Measurements from ENCODE around the gene PRDM16.

PRDM16 gene

DNA sequence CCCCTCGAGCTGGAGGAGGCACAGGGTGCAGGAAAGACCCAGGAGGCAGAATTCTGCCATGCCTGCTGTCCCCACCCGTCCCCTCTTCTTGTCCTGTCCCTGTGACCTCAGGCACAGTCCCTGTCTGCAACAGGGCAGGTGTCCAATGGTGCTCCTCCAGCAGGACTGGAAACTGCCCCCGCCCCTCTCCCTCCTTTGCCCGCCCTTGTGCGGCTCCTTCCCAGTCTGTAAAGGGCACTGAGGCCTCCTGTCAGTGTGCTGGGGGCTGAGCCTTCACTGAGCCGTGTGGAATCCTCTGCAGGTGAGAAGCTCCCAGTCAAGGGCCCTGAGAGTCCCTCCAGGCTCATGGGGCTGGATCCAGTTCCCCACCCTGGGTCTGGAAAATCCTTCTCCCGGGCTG, 28.9 kb downstream of the PRDM16 start:
- DNase-seq (ENCODE audit: insufficient read length, low spot score) = no peak
- no peak for FAIRE-seq
- TF ChIP-seq, protein P1, sequence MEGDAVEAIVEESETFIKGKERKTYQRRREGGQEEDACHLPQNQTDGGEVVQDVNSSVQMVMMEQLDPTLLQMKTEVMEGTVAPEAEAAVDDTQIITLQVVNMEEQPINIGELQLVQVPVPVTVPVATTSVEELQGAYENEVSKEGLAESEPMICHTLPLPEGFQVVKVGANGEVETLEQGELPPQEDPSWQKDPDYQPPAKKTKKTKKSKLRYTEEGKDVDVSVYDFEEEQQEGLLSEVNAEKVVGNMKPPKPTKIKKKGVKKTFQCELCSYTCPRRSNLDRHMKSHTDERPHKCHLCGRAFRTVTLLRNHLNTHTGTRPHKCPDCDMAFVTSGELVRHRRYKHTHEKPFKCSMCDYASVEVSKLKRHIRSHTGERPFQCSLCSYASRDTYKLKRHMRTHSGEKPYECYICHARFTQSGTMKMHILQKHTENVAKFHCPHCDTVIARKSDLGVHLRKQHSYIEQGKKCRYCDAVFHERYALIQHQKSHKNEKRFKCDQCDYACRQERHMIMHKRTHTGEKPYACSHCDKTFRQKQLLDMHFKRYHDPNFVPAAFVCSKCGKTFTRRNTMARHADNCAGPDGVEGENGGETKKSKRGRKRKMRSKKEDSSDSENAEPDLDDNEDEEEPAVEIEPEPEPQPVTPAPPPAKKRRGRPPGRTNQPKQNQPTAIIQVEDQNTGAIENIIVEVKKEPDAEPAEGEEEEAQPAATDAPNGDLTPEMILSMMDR (IDR thresholded peaks at IDR 0.05; ENCODE audit: insufficient read depth, missing control alignments) = no peak

DNA sequence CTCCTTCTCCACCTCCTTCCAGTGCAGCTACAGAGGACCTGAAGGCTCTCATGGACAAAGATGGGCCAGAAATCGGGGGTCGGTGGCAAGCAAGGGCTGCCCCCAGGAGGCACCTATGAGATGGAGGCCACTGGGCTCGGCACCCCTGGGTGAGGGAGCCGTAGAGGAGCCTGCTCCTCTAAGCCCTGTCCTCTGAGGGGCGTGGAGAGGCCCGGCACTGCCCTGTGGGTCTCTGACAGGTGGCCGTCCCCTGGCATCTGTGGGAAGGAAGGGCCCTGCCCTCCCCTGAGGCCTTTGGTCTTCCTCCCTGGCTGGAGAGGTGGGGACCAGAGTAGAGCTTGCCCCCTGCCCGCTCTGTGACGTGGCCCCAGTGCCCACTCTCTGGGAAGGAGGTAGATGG, 30.9 kb downstream of the PRDM16 start:
- FAIRE-seq (no peak), DNase-seq (ENCODE audit: insufficient read length, low spot score) (no peak)
- TF ChIP-seq, protein P1 (IDR thresholded peaks at IDR 0.05; ENCODE audit: insufficient read depth, missing control alignments) = no peak

DNA sequence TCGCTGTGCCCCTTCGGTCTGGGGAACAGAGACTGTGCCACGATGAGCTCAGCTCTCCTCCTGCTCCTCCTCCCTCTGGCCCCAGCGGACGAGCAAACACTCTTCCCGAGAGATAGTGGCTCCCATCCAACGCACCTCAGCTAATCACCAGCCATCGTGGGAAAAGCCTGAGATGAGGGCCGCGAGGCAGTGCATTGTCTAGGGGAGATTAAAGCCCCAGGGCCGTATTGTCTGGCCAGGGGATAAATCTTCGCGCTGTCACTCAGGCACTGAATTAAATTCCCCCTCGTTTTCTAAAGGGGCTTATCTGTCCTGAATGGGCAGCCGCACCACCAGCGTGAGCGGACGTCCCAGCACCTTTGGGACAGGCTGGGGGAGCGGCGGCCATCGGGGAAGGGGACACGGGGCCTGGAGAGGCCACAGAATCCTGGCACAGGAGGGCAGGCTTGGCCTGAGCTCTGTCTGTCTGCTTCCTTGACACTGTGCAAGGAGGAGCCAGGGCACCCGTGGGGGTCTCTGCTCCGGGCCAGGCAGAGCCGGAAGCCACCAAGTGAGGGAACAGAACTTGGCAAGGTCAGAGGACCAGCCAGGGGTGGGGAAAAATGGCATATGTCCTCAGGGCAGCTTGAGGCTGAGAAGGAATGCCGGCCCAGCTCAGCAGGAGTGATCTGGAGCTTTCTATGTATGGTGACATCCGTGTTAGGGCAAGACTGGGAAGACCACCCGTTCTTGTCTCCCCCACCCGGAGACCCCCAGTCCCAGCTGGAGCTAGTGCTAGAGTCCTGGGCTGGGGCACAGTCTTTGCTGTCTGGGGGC, 32.3 kb downstream of the PRDM16 start:
- DNase-seq (ENCODE audit: insufficient read length, low spot score) (no peak), FAIRE-seq (no peak)
- TF ChIP-seq, protein P1 (IDR thresholded peaks at IDR 0.05; ENCODE audit: insufficient read depth, missing control alignments) = no peak

DNA sequence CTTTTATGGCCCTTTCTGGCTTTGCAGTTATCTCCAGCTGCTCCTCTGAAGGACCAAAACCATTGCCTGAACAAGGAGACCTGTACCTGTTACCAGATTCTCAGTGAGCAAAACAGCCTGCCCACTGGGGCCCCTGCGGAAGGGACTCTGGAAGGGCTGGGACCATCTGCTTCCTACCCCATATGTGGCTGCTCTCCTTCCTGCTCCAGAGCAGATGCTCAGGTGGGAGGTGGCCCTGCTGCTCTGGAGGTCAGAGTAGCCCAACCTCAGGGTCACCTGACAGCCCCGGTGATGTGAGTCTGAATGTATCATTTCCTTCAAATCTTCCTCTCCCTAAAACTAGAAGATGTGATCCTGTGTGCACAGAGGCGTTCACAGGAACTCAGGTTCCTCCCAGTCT, 33.6 kb downstream of the PRDM16 start:
- FAIRE-seq (no peak), DNase-seq (ENCODE audit: insufficient read length, low spot score) (no peak)
- TF ChIP-seq, protein P1 (IDR thresholded peaks at IDR 0.05; ENCODE audit: insufficient read depth, missing control alignments) = no peak

DNA sequence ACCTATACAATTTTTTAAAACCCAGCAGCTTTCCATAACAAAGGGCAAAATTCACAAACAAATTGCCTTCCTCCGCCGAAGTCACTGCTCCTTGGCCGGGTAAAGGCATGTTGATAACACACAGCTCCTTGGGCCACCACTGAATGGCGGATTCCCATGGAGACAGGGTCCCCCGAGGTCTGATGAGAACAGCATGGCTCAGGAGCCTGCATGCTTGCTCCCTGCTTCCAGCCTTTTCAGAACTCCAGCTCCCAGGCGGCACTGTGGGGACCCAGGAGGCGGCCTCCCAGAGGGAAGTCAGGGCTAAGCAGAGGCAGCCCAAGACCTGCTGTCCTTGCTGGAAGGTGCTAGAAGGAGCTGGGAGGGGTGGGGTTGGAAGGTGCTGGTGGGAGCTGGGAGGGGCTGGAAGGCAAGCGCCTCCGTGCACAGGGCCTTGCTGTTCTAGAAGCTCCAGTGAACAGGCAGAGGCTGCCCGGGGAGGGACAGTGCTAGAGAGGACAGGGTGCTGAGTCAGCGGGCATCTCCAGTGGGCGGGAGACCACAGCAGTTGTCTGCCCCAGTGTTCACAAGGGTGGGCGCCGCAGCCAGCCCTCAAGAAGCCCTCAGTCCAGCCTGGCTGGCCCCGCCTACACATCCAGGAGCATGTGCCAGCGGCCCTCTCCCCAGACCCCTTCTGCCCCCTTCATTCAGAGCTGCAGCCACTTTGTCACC, 35.1 kb downstream of the PRDM16 start:
- DNase-seq (ENCODE audit: insufficient read length, low spot score) = no peak
- TF ChIP-seq, protein P1 (IDR thresholded peaks at IDR 0.05; ENCODE audit: insufficient read depth, missing control alignments) = no peak
- no peak for FAIRE-seq

DNA sequence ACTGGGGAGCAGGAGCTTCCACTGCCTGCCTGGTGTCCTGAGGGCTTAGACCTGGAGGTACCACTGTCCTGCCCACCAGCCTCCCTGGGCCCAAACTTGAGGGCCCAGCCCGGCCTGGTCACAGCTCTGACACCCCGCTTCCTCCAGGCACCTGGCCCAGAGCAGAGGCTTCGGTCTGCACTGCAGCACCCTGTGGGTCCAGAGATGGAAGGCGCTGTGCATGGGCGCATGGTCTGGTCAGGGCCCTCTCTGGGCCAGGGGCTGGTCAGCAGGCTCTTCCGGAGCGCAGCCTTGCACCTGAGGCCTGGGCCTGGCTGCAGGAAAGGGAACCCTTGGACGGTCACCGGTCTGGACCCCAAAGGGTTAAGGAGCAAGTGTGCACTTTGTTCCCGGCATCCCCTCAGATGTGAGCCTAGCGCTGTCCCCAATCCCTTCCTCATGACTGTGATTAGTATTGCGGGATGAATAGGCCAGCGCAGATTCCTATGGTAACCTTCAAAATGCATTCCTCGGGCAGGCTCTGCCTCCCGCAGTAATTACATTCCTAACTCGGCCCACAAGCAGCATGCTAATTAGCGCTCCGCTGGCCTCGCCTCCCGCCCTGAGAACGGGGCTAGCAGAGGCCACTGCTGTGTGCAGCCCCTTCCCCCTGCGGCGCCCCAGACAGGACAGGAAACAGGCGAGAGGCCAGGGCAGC, 36.3 kb downstream of the PRDM16 start:
- no peak for DNase-seq (ENCODE audit: insufficient read length, low spot score)
- no peak for FAIRE-seq

More for the DNA sequence above, 36.3 kb downstream of the PRDM16 start:
- TF ChIP-seq, protein P1 (IDR thresholded peaks at IDR 0.05; ENCODE audit: insufficient read depth, missing control alignments) = no peak
